Cardiac muscle cell (in vitro differentiated cells and primary cell): ENCODE data around the gene TRHDE. TPM values are rescaled to one million over a fixed set of nuclear protein-coding genes. Genes with fewer than 3 reads are reported as not detected.

Experiments
- DNase-seq, 2 donors: peaks; one replicate each; pipeline versions ENCODE4 v3.0.0 to v3.0.0-alpha.2; 2010 to 2017; ENCODE audit warnings: low read depth in 1 of 2, low spot score in 1 of 2
- H3K27ac ChIP-seq: fragments of 200-600 bp; sonication (generic); 2 replicates; pipeline ENCODE4 v1.5.1; 2016
- H3K27me3 ChIP-seq: fragments of 200-600 bp; sonication (generic); 2 replicates; pipeline ENCODE4 v1.6.0; 2016; ENCODE audit warnings: control low read depth
- H3K36me3 ChIP-seq: fragments of 200-600 bp; sonication (generic); 2 replicates; pipeline ENCODE4 v1.5.1; 2016; ENCODE audit warnings: control low read depth
- H3K4me1 ChIP-seq: fragments of 200-600 bp; sonication (generic); 2 replicates; pipeline ENCODE4 v1.8.1; 2017; ENCODE audit warnings: low read depth, mild to moderate bottlenecking, mixed run types
- H3K4me3 ChIP-seq: fragments of 200-600 bp; sonication (generic); 2 replicates; pipeline ENCODE4 v1.5.1; 2016; ENCODE audit warnings: mild to moderate bottlenecking
- H3K9me3 ChIP-seq: fragments of 200-600 bp; sonication (generic); 2 replicates; pipeline ENCODE4 v1.5.1; 2017; ENCODE audit warnings: low read depth, mild to moderate bottlenecking, control low read depth
- polyA plus RNA-seq: library from polyadenylated mRNA; unstranded; fragments of >200 nt; fragmentation: Nextera tagmentation; extraction: Ambion mirVana; gene quantifications from 2 replicates; pipeline ENCODE4 v1.2.1, GENCODE V29; 2016
- total RNA-seq: library from RNA; depleted of rRNA; stranded (reverse); fragments of >200 nt; gene quantifications from 2 replicates; pipeline ENCODE4 v1.2.3, GENCODE V29; 2016
- TF ChIP-seq, protein P1 (sequence below): IDR thresholded peaks from 2 replicates; pipeline ENCODE4 v1.5.1; 2012; ENCODE audit warnings: low read depth, mild to moderate bottlenecking, low read length

TRHDE gene
- total and polyA plus RNA-seq, 2 experiments from 2014 or later = not detected

DNA sequence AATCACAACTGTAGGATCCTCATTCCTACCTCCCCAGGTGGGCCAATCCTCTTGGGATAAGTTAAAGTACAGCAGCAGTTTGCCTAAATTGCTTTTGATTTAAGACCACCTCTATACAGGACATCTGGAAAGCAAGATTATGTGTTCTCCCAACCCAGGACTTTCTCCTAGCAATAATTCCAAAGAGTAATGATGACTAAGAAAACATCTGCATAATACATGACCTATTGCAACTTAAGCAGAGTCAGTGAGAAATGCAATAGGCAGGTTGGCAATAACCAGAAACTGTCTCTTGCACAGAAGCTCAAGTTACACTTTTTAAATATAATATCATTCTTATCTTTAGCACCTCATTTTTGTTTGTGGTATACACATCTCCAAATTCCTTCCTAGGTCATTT, 275.4 kb downstream of the TRHDE start:
- H3K27ac ChIP-seq = no peak overlapping the region
- H3K9me3 ChIP-seq = no peaks in the 10 kb centered on the region
- H3K4me1 ChIP-seq = peaks cover 10% of the 10 kb centered on the region
- TF ChIP-seq, protein P1, sequence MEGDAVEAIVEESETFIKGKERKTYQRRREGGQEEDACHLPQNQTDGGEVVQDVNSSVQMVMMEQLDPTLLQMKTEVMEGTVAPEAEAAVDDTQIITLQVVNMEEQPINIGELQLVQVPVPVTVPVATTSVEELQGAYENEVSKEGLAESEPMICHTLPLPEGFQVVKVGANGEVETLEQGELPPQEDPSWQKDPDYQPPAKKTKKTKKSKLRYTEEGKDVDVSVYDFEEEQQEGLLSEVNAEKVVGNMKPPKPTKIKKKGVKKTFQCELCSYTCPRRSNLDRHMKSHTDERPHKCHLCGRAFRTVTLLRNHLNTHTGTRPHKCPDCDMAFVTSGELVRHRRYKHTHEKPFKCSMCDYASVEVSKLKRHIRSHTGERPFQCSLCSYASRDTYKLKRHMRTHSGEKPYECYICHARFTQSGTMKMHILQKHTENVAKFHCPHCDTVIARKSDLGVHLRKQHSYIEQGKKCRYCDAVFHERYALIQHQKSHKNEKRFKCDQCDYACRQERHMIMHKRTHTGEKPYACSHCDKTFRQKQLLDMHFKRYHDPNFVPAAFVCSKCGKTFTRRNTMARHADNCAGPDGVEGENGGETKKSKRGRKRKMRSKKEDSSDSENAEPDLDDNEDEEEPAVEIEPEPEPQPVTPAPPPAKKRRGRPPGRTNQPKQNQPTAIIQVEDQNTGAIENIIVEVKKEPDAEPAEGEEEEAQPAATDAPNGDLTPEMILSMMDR = no peak
- no peak for DNase-seq
- no peaks in the 10 kb centered on the region for H3K27me3 ChIP-seq
- H3K36me3 ChIP-seq = no peaks in the 10 kb centered on the region
- no peak overlapping the region for H3K4me3 ChIP-seq

DNA sequence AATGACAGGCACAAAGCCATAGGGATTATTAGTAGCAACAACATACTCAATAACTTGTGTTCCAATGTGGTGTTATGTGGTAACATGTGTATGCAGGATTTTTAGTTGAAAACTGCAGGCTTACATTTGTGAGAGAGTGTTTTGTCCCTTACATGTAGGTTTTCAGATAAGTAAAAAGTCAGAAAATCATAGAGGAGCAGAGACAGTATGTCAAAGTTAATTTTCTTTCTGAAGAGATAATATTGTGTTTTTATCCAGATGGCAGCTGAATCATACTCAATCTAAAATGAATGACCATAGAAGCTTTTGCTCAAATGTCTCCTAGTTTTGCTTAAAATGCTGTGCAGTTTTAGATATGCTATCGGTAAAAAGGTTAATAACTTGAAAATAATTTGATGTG, 277.0 kb downstream of the TRHDE start:
- H3K4me1 ChIP-seq = peaks cover 10% of the 10 kb centered on the region
- H3K27ac ChIP-seq = no peak overlapping the region
- H3K4me3 ChIP-seq = no peak overlapping the region
- TF ChIP-seq, protein P1 = no peak
- no peak for DNase-seq
- no peaks in the 10 kb centered on the region for H3K27me3 ChIP-seq
- no peaks in the 10 kb centered on the region for H3K9me3 ChIP-seq
- H3K36me3 ChIP-seq = no peaks in the 10 kb centered on the region

DNA sequence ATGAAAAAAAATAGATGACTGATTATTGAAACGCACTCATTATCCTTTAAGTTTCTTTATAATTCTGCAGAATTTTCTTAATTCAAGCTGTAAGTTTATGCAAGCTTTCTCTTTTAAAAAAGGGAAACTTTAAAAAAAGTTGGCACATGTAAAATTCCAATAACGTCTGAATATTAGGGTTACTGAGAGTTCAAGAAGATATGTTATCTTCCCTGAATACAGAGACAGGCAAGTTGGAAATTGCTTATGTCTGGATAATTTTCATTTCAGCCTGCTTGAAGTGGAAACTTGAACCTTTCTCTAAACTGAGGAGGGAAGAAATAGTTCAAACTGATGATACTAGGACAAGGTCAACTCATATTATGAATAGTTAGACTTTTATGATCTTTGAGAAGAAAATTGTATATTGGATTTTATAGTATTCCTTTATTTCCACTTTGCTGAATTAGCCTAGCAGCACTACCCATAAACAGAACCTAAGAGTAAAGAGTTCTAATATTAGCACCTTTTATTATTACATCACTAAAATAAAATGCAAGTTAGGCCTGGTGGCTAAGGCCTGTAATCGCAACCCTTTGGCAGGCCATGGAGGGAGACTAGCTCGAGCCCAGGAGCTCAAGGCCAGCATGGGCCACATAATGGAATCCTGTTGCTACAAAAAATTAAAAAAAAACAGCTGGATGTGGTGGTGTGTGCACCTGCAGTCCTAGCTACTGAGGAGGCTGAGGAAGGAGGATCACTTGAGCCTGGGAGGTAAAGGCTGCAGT, 288.0 kb downstream of the TRHDE start:
- H3K9me3 ChIP-seq = no peaks in the 10 kb centered on the region
- H3K4me3 ChIP-seq = no peak overlapping the region
- TF ChIP-seq, protein P1 = no peak
- no peak for DNase-seq
- H3K27ac ChIP-seq = no peak overlapping the region
- H3K36me3 ChIP-seq = no peaks in the 10 kb centered on the region
- H3K4me1 ChIP-seq = peaks cover 5% of the 10 kb centered on the region
- no peaks in the 10 kb centered on the region for H3K27me3 ChIP-seq

DNA sequence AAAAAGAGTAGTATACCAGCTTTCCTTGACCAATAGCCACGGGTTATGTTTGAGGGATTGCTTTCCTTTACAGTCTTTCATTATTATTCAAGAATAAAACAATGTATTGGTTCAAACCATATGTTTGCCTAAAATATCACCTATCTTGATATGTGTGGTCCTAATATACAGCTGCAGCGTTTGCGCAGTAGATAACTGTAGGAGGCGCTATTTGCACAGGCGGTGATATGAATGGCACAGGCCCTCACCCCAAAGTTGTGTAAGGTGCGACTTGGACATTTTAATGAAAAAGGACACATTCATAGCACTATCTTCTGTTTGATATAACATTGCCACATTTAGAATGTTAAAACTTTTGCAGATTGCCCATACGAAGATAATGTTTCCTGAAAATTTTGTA, 298.4 kb downstream of the TRHDE start:
- no peaks in the 10 kb centered on the region for H3K9me3 ChIP-seq

DNA sequence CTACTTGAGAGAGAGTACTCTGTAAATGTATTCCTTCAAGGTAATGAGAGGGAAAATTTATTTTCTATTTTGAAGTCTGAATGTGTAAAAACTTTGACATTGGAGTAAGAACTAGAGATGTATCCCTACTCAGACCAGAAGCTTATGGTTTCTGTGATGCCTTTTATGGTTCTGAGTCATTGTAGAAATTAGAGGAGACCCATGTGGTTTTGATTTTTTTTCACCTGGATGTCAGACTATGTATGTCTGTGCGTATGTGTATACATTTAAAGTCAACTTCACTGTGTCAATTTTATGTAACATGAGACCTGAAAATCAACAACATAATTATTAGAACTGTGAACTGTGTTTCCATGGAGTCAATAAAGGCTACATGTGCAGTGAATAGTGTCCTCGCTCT, 302.0 kb downstream of the TRHDE start:
- TF ChIP-seq, protein P1 = no peak
- no peak overlapping the region for H3K27ac ChIP-seq
- no peaks in the 10 kb centered on the region for H3K27me3 ChIP-seq
- no peak overlapping the region for H3K4me3 ChIP-seq
- H3K4me1 ChIP-seq = no peaks in the 10 kb centered on the region
- DNase-seq = no peak
- H3K9me3 ChIP-seq = no peaks in the 10 kb centered on the region
- H3K36me3 ChIP-seq = no peaks in the 10 kb centered on the region

More for the DNA sequence above, 298.4 kb downstream of the TRHDE start:
- Histone ChIP-seq H3K4me3 (no peak overlapping the region), H3K4me1 (no peaks in the 10 kb centered on the region), H3K27me3 (no peaks in the 10 kb centered on the region), H3K27ac (no peak overlapping the region), H3K36me3 (no peaks in the 10 kb centered on the region)
- TF ChIP-seq, protein P1 = no peak
- peak in 1 of 2 donors; percentile 51 for DNase-seq
